Activated T-helper 1 cell treated with anti-CD3 and anti-CD28 coated beads, Interleukin-2, amount 50 U/mL, for 16 hours (primary cell): Measurements from ENCODE around the gene CFTR.
"Not testable (repeated sequence)": the region's sequence is repeated elsewhere in the genome, so short reads cannot be mapped to it uniquely, and the experiment has no call there.

ENCODE experiments used
- DNase-seq, 2 donors: peaks; one replicate each; pipeline ENCODE4 v3.0.0-alpha.2; 2020; ENCODE audit warnings: low read depth in 1 of 2, low spot score in 1 of 2

The CFTR gene

GRCh38 chr7:117479225-117480054 lies at the start of gene CFTR:
CFTR (plus strand) TSS chr7:117480025; CDS start chr7:117480095, 70 bp downstream.
- DNase-seq, result no peak

DNA sequence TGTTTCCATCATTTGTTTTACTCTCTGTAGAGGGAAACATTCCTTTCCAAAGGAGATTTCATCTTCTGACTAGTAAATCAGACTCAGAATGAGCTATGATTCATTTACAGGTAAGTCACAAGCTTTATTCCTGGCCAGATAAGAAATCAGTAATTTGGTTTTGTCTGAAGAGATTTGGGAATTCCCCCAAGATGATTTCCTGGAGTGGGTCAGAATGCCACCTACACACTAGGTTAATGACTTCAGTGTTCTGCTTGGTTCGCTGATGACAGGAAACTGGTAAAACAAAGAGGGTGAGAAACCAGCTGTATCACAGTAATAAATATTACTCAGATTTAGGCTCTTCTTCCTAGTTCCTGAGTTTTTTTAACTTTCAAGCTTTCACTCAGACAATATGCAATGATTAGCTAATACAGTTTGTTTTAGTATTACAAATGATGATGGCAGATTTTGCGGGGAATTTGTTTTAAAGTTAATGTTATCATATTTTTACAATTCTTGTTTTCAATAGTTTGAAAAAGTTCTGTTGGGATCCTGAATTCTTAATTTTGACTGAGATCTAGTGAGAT lies 44.3 kb upstream of the CFTR start:
- no peak for DNase-seq

DNA sequence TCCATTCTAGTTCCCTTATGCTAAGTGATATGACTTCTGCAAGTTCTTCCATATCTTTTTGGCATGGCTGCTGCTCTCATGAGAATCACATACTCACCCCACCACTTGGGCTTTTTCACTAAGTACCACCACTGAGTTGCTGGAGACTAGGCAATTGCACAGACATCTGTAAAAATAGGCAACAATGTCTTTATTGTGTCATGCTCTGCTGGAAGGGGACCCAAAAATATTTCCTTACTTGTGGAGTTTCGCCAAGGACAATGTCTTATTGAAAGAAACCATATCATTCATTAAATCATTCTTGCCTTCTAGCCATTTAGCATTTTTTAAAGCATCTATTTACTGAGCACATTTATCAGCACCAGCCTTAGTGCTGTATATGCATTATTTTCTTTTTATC lies 35.2 kb upstream of the CFTR start:
- no peak for DNase-seq

DNA sequence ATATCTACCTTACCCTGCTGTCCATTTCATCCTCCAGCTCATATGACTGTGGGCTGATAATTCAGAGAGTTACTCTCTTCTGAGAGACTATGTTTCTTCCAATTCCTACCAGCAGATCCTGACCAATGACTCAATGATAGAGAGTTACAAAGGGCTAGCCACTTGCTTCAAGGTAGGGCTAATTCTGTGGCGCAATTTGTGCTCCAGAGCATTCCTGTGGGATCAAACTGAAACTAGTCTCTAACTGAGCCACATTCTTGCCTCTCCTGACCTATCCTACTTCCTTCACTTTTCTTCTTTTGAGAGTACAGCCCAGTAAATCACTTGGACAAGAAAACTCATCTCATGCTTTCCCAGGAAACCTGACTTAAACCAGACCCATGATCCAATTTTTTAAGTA lies 34.6 kb upstream of the CFTR start:
- no peak for DNase-seq

DNA sequence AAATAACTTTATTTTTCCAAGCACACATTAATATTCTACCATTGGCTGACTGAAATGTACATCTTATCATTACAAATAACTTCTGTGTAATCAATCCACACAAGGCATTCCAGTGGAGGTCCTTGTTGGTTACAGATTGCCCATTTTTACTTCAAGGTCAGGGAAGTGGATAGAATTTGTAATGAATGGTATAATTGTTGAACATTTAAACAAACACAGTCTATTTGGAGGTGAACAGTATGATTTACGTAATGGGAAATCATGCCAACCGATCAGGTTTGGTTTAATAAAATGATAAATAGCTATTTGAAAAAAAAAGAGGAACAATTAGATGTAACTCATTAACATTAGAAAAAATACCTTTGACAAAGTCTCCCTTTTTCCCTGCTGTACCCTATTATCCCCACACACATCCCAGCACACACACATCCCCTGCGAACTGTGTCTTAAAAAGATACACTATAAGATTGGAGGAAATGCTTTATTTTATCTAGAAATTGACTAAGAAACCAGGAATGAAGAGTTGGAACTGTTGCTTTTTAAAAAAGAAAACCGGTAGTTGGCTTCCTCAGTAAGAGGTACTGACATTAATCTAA lies 33.5 kb upstream of the CFTR start:
- no peak for DNase-seq

DNA sequence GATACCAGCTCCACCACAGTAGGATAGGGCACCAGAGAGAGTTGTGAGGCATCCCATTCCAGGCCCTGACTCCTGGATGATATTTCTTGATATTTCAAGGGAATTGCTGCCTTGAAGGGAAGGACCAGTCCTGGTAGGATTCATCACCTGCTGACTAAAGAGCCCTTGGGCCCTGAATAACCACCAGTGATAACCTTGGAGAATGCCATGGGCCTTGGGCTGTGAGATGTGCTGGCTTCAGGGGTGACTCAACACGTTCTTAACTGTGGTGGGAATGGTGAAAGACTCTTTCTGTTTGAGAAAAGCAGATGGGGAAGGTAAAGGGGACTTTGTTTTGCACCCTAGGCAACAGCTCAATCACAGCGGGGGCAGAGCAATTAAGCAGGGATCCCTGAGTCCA lies 31.2 kb upstream of the CFTR start:
- DNase-seq, result no peak

DNA sequence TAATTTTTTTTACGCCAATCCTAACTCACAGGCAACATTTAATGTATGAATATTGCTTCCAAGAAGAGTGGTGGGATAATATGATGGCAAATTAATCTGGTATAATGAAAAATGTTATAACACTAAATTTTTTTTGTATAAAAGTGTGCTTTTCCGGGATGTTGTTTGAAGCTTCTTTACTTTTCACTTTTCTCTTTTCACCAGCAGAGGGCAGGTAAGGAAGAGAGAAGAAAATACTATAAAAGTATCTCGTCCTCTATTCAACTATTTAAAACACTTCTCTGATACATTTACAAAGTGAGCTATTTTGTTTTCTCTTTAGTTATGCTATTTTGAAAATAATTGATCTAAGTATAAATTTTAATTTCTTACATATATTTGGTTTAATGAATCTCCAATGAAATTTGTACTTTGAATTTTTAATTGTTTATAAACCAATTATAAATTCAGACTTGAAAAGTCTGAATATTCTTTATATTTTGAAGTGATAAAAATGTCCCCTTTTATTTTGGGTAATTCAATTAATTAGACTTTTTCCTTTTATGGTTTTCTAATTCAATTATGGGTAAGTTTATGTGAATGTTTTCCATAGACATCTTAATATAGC lies 20.7 kb upstream of the CFTR start:
- DNase-seq, result no peak

GRCh38 chr7:117459735-117460134 lies 20.1 kb upstream of the CFTR start:
- no peak for DNase-seq

GRCh38 chr7:117460815-117461214 lies 19.0 kb upstream of the CFTR start:
- DNase-seq, result not testable (repeated sequence)

- no peak for DNase-seq
These were observed 11.7 kb upstream of the CFTR start for GRCh38 chr7:117468174-117468573.

- DNase-seq, result no peak
These were observed 9.0 kb upstream of the CFTR start for GRCh38 chr7:117470777-117471176.

- no peak for DNase-seq
These were observed 7.5 kb upstream of the CFTR start for GRCh38 chr7:117472335-117472734.

DNA sequence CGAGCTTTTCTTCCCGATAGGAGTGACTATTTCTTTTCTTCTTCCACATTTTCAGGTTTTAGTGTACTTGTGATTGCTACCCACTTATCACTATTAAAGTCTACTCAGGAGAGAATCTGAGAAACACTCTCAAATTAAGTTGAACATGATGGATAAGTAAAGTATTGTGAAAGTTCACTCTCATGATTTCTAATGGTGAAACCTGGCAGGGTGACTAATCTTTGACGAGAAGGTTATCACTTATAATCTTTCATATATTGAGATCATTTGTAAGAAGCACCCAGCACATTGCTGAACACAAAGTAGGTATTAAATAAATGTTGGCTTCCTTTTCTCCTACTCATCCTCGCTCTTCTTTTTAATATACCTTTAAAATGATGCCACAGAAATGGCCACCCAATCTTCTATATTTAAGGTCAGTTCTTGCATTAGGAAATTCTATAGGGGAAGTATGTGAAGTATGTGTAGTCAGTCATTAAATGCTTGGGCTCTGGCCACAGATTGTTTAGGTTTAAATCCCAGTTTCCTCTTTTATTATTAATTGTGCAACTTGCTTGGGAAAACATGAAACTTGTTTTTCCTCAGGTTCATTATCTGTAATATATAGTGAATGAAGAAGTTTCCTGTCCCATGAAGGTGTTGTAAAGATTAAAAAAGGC lies 3.1 kb upstream of the CFTR start:
- no peak for DNase-seq

- no peak for DNase-seq
These were observed 995 bp upstream of the CFTR start for GRCh38 chr7:117478836-117479224.

- no peak for DNase-seq
These were observed 184 bp downstream of the CFTR start for GRCh38 chr7:117480055-117480362.

DNA sequence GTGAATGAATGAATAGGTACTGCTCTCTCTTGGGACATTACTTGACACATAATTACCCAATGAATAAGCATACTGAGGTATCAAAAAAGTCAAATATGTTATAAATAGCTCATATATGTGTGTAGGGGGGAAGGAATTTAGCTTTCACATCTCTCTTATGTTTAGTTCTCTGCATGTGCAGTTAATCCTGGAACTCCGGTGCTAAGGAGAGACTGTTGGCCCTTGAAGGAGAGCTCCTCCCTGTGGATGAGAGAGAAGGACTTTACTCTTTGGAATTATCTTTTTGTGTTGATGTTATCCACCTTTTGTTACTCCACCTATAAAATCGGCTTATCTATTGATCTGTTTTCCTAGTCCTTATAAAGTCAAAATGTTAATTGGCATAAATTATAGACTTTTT lies 1.2 kb downstream of the CFTR start:
- DNase-seq, result no peak

DNA sequence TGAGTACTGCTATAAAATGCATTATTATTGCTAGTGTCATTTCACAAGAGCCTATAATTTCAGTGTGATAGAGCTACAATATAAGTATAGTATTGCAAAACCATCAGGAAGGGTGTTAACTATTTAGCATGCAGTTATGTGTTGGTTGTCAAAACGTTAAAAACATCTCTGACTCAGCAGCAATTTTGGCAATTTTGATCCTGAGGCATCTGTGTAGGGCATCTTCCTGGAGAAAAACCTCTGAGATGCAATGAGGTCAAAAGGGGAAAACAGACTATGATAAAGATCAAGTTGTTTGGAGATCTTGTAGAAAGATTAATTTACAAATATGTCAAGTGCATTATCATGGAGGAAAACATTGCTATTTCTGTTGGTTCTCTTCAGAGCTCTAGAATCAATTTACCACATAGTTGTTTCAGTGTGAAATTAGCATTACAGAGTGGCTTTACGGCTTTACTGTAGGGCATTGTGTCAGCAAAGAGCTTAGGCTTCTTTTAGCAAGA lies 5.3 kb downstream of the CFTR start:
- DNase-seq, result no peak

GRCh38 chr7:117489016-117489415 lies 9.2 kb downstream of the CFTR start:
- DNase-seq, result no peak

- no peak for DNase-seq
These were observed 9.6 kb downstream of the CFTR start for GRCh38 chr7:117489430-117489829.

- DNase-seq, result no peak
These were observed 10.1 kb downstream of the CFTR start for GRCh38 chr7:117489911-117490310.

DNA sequence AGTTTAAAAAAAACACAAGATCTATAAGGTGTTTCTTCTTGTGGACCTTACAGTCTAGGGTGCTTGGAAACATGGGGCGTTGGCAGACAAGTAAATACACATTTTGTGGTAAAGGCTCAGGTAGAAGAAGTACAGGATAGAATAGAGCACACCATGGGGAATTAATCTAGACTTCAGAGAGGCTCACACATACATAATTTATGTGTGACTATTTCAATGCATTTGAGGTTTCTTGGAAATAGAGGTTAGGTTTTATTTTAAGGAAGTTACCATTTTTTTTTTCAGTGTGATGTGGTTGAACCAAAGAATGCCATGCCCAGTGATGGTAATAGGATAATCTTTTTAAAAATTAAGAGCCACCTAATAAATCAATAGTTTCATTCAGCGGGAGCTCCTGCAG lies 12.8 kb downstream of the CFTR start:
- no peak for DNase-seq

DNA sequence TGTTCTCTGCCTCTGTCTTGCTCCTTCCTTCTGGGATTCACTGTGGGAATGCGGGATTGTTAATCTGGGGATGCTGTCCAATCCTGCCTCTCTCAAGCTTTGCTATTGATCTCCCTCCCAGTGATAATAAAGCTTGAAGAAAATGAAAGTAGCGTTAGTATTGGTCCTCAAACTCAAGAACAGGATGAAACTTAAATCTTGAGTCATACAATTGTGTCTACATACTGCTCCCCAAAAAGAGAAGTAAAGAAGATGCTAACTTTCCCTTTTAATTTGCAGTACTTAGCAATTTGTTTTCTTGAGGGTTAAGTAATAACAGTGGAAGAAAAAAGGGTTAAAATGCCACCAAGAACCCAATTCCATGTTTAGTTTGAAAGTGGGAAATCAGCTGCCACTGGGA lies 13.6 kb downstream of the CFTR start:
- DNase-seq, result no peak
